K562 (cell line): ENCODE data around the gene PHF1. TPM values are rescaled to one million over a fixed set of nuclear protein-coding genes. Genes with fewer than 3 reads are reported as not detected.

Experiments used
- BRCA1 ChIP-seq, 2 experiments: fragments of 450-650 bp in 1 of 2; sonication (generic) in 1 of 2; formaldehyde crosslinking in 1 of 2; IDR thresholded peaks; 2 replicates each; pipeline versions ENCODE4 v1.5.0 to v1.6.1; 2017 to 2020; ENCODE audit warnings: mild to moderate bottlenecking in 1 of 2, missing genetic modification reagents in 1 of 2
- CBX8 ChIP-seq: fragments of 200-600 bp; sonication (generic); IDR thresholded peaks from 2 replicates; pipeline ENCODE4 v1.6.1; 2012; ENCODE audit warnings: borderline replicate concordance, mixed run types, low read depth, mild to moderate bottlenecking, moderate library complexity, mixed read lengths, low read length, control low read depth, inconsistent platforms; ENCODE audit not compliant: poor library complexity, severe bottlenecking; ENCODE audit errors: extremely low read depth
- HBP1 ChIP-seq: fragments of 450-650 bp; formaldehyde crosslinking; IDR thresholded peaks from 2 replicates; pipeline ENCODE4 v1.4.0; 2022; ENCODE audit warnings: missing genetic modification characterization
- IRF2 ChIP-seq: sonication (generic); formaldehyde crosslinking; IDR thresholded peaks from 2 replicates; pipeline ENCODE4 v1.8.1; 2022; ENCODE audit warnings: mild to moderate bottlenecking, missing genetic modification reagents
- KDM1A ChIP-seq, 2 experiments: fragments of 450-650 bp; IDR thresholded peaks; 2 replicates each; pipeline ENCODE4 v1.6.1; 2016; ENCODE audit warnings: mild to moderate bottlenecking in 2 of 2
- LCOR ChIP-seq: sonication (generic); formaldehyde crosslinking; IDR thresholded peaks from 2 replicates; pipeline ENCODE4 v1.8.0; 2022; ENCODE audit warnings: mild to moderate bottlenecking, missing genetic modification reagents
- PHF8 ChIP-seq: fragments of 200-600 bp; sonication (generic); IDR thresholded peaks from 2 replicates; pipeline ENCODE4 v1.6.1; 2012; ENCODE audit warnings: mixed run types, mild to moderate bottlenecking, inconsistent platforms, low read length, moderate library complexity, borderline replicate concordance
- PRPF4 ChIP-seq: fragments of 200-400 bp; formaldehyde crosslinking; IDR thresholded peaks from one replicate; pipeline ENCODE4 v1.6.1; 2017; ENCODE audit warnings: low read length, low read depth, mild to moderate bottlenecking; ENCODE audit not compliant: insufficient read depth, poor library complexity, severe bottlenecking
- RAD21 ChIP-seq, 2 experiments: fragments of 250-450 bp in 1 of 2; fragments of 450-650 bp in 1 of 2; sonication (Bioruptor Pico) in 1 of 2; formaldehyde crosslinking in 1 of 2; IDR thresholded peaks in 1 of 2; conservative IDR thresholded peaks in 1 of 2; 2 replicates each; pipeline versions ENCODE4 v1.4.0 to v1.8.0; 2020 to 2022; ENCODE audit warnings: mild to moderate bottlenecking in 2 of 2, moderate library complexity in 1 of 2
- SMARCC2 ChIP-seq: fragments of 450-650 bp; IDR thresholded peaks from 2 replicates; pipeline ENCODE4 v1.6.1; 2017; ENCODE audit warnings: antibody characterized with exemption, moderate library complexity, mild to moderate bottlenecking, low read depth
- SP1 ChIP-seq: sonication (generic); formaldehyde crosslinking; IDR thresholded peaks from 2 replicates; pipeline ENCODE4 v1.8.1; 2022; ENCODE audit warnings: mild to moderate bottlenecking, missing genetic modification reagents
- ZNF282 ChIP-seq: sonication (generic); formaldehyde crosslinking; IDR thresholded peaks from 2 replicates; pipeline ENCODE4 v1.8.1; 2023; ENCODE audit warnings: missing genetic modification reagents
- ZNF407 ChIP-seq: fragments of 450-650 bp; IDR thresholded peaks from 2 replicates; pipeline ENCODE4 v1.6.1; 2016; ENCODE audit warnings: low read depth
- polyA plus RNA-seq, 8 experiments: library from polyadenylated mRNA; depleted of rRNA in 4 of 8; stranded (reverse) in 5 of 8; unstranded in 3 of 8; fragments of >200 nt; fragmentation: Nextera tagmentation in 2 of 8; fragmentation: Illumina TruSeq in 1 of 8; extraction: Ambion mirVana in 2 of 8; extraction: Trizol in 1 of 8; gene quantifications; 2 replicates each; pipeline versions ENCODE4 v1.2.1 to v1.2.3, GENCODE V29; 2011 to 2014; ENCODE audit warnings: inconsistent platforms in 1 of 8, missing spikeins in 1 of 8
- total RNA-seq, 7 experiments: library from RNA; depleted of rRNA in 6 of 7; stranded (reverse); fragments of >200 nt in 6 of 7; fragmentation: Illumina TruSeq in 2 of 7; extraction: Trizol in 2 of 7; gene quantifications; 2 replicates each; pipeline versions ENCODE4 v1.2.1 to v1.2.3, GENCODE V29; 2011 to 2021; ENCODE audit warnings: low replicate concordance in 1 of 7
- TF ChIP-seq, protein P1 (sequence below): fragments of 450-650 bp; IDR thresholded peaks from 2 replicates; pipeline ENCODE4 v1.6.1; 2016; ENCODE audit warnings: mild to moderate bottlenecking

PHF1 gene
- total and polyA plus RNA-seq, 9 of the 15 experiments (the other 6 are each of a cell fraction or from before 2014, with no cell fraction given), result 3.7 to 64.2 (median 33.7) TPM

DNA sequence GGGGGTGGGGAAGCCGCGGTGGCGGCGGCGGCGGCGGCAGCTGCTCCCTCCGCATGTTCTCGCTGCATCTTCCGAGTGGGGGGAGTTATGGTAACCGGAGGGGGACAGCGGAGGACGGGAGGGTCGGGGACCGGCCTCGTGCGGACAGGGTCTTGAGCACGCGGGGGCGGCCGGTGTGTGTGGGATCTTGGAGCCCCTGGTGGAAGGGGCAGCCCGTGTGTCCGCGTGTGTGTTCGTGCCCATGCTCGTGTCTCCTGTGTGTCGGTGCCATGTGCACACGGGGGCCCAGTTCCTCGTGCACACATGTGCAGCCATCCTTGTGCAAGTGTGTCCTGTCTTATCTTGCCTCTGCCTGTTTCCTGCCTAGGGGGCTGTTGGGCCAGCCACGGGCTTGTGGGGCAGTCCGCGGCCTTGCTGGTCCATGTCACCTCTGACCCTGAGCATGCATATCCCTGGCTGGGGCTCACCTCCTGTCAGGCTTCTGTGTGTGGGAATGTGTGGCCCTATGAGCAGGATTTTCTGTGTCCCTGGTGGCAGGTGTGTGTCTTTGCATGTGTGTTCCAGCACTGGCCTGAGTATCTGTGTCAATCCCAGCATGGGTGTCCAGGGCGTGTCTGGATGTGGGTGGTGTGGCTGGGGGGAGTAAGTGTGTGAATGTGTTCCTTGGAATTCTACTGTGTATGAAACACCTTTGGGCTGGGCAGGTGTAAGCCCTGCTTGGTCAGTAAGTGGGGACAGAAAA is 17.6 kb downstream of the PHF1 start (continued):
- no peak for TF ChIP-seq SMARCC2
- peak; percentile 87 for TF ChIP-seq LCOR (CRISPR knock-in tag)
- TF ChIP-seq PRPF4, result no peak
- peak; percentile 57; the same call in 1 of the 2 replicates for TF ChIP-seq HBP1 (CRISPR knock-in tag)
- peak in 1 of 2 experiments; percentile 26; a peak in 1 of 4 replicates for TF ChIP-seq RAD21 (CRISPR knock-in tag; conservative IDR thresholded peaks at IDR 0.05 in 1 of 2, IDR thresholded peaks at IDR 0.05 in 1 of 2)
- TF ChIP-seq BRCA1 (IDR thresholded peaks at IDR 0.05), result no peak
- TF ChIP-seq BRCA1 (CRISPR knock-in tag; IDR thresholded peaks at IDR 0.05), result no peak
- TF ChIP-seq ZNF407, result no peak
- peak; percentile 68; the same call in 1 of the 2 replicates for TF ChIP-seq SP1 (CRISPR knock-in tag)
- peak in 1 of 2 experiments; percentile 75; a peak in 1 of 4 replicates for TF ChIP-seq KDM1A (IDR thresholded peaks at IDR 0.05)
- TF ChIP-seq, protein P1, sequence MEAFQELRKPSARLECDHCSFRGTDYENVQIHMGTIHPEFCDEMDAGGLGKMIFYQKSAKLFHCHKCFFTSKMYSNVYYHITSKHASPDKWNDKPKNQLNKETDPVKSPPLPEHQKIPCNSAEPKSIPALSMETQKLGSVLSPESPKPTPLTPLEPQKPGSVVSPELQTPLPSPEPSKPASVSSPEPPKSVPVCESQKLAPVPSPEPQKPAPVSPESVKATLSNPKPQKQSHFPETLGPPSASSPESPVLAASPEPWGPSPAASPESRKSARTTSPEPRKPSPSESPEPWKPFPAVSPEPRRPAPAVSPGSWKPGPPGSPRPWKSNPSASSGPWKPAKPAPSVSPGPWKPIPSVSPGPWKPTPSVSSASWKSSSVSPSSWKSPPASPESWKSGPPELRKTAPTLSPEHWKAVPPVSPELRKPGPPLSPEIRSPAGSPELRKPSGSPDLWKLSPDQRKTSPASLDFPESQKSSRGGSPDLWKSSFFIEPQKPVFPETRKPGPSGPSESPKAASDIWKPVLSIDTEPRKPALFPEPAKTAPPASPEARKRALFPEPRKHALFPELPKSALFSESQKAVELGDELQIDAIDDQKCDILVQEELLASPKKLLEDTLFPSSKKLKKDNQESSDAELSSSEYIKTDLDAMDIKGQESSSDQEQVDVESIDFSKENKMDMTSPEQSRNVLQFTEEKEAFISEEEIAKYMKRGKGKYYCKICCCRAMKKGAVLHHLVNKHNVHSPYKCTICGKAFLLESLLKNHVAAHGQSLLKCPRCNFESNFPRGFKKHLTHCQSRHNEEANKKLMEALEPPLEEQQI, result no peak
- peak; percentile 99 for TF ChIP-seq ZNF282 (CRISPR knock-in tag)
- TF ChIP-seq IRF2 (CRISPR knock-in tag), result peak; percentile 93
- TF ChIP-seq PHF8, result peak; percentile 50; the same call in 1 of the 2 replicates
- TF ChIP-seq CBX8, result no peak
